ENCODE data around the gene MMP26.
"Not testable (repeated sequence)": the region's sequence is repeated elsewhere in the genome, so short reads cannot be mapped to it uniquely, and the experiment has no call there.

Gene MMP26

DNA sequence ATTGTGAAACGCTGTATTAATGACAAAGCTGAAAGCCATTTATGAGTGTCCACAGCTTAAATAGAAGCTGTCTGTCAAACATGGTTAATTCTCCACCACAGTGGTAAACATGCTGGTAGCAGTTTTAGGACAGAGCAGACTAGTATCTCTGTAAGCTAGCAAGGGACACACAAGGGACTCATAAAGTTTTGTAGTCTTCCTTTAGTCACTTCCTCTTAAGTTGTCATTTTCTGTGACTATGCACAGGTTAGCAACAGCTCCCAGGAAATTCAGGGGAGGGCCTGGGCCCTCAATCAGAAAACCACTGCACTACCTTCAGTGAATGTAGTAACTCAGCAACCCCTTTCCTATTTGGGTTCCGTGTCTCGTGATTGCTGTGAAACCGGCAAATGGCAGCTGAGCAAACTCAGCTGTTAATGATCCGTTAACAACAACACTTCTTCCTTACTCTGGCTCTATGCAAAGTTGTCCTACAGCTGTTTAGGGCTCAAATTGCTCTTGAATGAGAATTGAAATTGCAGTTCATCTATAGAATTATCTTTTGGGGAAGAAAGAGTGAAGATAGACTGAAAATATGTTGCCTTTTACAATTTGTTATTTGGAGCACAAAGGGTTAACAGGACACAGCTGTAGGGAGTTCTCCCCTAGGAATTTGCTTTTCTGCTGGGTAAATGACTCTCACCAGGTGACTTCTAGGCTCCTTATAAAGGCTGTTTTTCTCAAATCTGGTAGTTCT lies at the start of gene MMP26:
Gene MMP26 (plus strand): TSS at position 731 of the 736 bp plus-strand sequence.
- no peak for DNase-seq

DNA sequence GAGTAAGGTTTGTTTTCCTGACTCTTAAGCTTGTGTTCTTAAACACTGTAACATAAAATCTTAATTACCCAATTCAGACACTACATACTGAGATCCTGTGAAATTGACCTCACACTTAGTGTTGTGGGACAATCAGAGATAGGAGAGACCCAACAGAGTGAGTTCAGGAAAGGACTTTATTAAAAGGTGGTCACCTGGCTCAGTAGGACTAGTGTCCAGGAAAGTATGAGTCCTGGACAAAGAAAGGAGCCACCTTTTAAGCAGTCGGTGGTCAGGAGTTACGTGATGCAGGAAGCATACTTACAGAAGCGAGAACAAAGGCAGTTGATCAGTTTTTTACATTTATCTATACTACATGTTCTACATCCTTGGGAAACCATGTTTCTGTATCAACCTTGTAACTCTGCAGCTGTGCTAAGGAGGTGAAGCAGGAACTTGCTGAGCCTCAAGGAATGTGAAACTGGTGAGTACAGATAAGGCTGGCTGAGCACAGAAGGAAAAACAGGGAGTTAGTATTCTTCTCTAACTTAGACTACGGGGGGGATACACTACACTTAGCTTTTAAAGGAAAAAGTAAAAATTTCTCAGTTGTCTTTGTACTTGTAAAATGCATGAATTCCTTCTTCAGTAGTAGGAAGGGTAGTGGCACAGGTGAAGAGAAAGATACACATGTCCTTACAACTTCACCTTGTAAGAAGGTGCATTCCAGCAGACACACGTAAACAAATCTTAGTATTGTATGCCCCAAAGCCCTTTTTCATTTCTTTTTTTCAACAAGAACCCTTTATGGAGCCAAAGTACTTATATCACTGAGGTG lies 45.7 kb upstream of the MMP26 start:
- no peak for DNase-seq

DNA sequence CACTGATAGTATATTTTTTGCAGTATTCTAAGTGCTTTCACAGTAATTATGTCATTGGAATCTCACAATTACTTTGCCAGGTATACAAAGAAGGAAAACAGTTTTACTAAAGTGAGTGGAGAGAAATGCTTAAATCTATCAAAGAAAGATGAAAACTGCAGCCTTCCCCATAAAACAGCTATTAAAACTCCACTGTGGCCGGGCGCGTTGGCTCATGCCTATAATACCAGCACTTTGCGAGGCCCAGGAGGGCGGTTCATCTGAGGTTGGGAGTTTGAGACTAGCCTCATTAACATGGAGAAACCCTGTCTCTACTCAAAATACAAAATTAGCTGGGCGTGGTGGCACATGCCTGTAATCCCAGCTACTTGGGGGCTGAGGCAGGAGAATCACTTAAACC lies 41.7 kb upstream of the MMP26 start:
- no peak for DNase-seq

DNA sequence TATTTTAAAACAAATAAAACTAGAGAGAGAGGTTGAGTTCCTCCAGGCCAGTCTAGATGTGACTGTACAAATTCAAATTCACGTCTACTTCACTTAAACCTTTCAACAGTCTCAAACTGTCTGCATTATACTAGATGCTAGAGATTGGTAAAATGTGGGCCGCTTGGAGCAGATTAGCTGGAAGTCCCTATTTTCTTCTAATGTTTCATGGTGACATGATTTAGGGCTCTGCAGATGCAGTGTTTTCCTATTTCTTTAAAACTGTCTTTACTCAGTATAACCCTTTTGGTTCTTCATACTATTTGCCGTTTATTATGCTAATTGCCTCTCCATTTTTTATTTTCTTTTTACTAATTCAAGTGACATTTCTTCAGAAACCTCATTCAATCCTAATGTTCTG lies 40.4 kb upstream of the MMP26 start:
- no peak for DNase-seq

DNA sequence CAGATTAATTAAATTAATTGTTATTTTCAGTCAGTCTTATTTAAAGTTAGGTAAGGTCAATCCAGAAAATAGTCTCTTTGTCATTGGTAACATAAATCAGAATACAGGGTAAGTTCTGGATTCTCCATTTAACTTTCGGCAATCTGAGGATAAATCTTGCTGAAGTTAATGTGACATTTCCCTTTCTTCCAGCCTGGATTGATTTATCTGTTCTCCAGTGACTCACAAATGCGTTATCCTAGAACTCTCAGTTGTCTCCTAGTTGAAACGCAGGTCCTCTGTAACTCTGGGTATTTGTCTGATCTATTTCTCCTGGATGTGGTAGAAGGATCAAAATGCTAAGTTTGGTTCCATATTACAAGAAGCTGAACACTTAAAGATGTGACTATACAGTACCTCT lies 39.8 kb upstream of the MMP26 start:
- DNase-seq, result no peak

DNA sequence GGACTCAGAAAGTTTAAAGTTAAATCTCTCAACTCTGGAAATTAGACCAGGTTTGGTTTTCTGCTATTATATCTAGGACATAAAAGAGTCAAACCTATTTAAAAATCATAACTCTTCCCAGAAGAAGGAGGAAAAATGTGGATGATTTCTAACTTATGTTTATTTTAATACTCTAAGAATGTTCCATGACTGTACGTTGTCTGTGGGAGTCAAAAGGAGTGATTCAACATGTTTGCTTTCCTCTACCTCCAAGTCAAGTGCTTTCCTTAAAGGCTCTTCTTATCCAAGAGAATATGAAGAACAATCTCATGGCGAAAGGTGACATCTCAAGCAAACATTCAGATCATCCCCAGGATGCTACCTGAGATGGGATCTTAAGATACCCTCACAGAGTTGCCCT lies 39.2 kb upstream of the MMP26 start:
- DNase-seq, result no peak

DNA sequence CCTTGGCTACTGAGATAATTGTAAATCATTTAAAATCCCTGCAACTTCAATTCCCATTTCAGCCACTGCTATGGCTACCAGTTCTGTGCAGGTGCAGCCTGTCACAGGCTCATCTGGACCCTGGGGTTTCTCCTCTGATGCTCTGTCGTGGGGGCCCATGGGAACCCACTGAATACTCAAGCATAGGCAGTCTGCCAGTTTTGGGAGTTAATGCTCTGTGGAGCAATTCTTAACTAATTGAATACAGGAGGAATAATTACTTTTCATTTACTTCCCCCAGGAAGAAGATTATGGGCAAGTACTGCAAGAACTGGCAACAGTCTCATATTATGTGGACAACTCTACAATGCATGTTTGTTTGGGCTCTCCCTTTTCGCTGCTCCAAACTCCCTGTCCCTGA lies 32.8 kb upstream of the MMP26 start:
- no peak for DNase-seq

DNA sequence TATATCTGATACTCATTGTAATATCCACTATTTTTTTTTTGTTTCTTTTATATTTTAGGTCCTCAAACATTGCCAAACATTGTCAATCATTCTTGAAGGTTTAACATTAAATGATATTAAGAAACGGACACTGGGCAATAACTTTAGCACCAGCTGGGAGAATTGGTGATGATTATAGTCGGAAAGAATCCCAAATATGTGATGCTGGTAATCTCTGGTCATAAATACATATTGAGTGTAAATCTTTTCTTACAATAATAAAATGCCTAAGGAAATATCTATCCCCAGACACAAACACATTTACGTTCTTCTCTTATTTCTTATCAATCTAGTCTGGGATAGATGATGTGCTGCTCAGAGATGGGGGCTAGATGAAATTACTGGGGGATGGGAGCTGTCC lies 32.1 kb upstream of the MMP26 start:
- no peak for DNase-seq

DNA sequence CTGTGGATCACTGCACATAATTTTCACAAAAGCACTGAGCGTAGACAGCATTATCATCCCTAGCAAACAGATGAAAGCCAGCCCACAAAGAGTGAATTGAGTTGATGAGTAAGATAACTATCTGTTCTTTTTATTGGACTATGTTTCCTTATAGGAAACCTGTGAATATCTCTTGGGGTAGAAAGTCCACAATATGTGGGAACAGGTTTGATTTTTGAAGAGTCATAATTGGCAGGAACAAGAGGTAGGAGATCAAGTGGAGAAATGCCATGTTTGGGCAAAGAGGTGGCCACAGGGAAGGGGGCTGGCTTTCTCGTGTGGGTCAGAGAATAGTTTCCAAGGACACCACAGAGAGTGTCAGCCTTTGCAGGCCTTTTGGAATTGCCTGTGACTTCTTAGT lies 30.8 kb upstream of the MMP26 start:
- no peak for DNase-seq

DNA sequence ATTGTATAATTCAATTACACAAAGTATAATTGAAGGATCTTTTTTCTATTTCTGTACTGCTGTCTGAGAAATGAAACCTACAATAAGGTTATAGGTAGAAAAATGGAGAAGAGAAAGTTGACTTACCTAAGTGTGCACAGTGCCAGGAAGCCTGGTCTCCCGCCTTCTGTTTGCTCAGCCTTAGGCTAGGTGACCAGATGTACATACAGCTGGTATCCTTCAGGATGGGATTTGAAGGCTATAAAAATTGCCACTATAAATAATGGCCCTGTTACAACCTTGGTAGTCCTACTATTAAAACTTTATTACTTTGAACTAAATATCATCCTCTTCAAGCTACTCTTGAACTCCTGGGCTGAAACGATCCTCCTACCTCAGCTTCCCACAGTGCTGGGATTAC lies 26.6 kb upstream of the MMP26 start:
- DNase-seq, result no peak

DNA sequence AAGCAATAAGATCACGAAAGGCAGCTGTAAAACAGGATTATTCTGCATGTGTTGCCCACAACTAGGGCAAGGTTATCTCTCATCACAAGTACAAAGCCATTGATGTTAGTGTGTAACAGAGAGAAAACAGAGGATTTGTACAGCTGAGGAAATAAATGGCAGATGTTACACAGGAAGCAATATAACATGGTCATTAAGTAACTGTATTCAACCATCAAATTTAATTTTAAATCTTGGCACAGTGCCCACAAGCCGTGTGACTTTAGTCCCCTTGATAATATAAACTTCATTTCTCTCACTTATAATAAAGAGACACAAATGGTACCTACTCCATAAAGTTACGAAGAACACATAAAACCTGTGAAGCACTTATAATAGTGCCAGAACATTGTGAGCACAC lies 24.2 kb upstream of the MMP26 start:
- no peak for DNase-seq

DNA sequence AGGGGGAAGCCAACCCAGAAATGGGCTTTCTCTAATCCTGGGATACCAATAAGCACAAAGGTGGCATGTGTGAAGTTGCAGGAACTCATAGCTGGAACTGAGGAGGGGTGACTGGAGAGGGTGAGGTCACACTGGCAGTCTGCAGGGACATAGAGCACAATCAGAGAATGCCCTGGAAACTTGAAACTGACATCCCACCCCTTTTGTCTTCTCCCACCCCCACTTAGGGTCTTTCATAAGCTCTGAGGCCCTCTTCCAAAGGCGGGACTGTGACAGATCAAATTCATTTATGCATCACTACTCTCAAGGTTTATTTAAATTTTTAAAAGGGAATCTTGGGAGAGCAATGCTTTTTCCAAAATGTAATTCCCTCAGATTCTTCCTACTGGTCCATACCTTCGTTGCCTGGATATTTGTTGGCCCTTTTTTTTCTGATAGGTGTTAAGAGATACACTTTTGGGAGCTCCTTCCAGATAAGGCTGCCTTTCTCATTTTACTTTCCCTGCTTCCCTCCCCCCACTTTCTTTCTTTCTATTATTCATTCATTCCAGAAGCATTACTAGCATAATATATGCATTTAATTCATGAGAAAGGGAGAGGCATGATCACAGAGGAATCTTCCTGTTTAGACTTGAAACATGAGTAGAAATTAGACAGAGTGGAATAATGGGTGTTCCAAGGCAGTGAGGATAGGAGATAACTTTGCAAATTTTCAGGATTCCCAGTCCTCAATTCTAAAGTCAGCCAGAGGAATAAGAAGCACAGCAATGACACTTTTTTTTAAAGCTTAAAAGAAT lies 21.8 kb upstream of the MMP26 start:
- DNase-seq, result no peak

DNA sequence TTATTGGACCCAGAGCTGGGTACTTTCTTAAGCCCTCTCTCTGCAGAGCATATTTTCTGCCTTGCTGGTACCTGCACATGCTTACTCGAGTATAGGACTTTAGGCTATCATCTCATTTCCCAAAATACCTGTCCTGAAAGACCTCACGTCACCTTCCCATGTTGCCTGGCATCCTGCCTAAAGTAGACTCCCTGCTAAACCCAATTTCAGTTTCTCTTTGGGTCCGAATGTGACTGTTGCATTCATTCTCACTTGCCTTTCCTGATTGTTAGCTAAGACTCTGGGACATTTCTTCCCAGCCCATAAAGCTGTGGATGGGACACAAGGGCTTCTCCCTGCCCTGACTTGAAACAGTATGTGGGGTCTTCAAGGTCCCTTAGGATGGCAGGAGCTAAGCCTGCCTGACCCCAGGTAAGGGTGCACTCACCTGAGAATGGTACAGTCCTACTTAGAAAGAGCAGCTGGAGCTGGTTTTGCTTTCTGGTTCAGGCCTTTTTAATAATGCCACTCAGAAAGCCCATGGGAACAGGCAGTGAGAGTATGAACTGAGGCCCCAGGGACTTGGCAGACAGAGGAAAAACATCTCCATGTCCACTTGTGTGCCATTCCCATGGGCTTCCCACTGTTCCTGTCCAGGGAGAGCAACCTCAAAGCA lies 19.8 kb upstream of the MMP26 start:
- no peak for DNase-seq

DNA sequence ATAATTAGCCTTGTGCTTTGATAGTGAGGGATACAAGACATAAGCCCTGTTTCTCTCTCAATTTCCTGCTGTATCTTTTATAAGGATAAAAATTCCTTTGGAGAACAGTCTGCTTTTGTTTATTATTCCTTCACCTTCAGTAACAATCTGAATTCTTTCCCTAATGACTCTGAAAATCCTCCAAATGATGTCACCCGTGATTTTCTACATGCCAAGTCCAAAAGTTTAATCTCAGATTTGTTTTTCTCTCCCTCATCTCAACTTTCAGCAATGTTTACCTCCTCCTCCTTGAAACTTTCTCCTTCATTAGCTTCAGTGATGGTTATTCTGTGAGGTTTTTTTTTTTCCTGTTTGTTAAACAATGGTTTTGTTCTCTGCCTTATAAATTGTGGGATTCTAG lies 9.1 kb upstream of the MMP26 start:
- DNase-seq, result no peak

DNA sequence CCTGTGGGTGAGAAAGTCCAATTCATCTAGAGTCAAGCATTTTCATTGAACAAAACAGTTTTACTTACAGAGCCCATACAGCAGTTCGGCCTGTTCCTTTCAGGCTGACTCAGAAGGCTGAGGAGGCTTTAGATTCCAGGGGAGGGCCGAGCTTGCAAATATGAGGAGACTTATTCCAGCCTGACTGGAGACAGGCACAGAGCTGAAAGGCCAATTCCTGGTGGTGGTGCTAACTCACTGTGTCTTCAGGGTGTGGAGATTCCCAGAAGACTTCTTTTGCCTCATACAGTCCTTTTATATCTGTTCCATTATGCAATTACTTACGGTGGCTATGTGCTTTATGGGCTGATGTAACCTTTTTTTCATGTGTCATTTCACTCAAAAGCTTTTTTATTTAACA lies 7.0 kb upstream of the MMP26 start, which contains the start of gene OR51E2:
Gene OR51E2 (minus strand): TSS at position 269 of the 400 bp plus-strand sequence. CDS start 15,142 bp downstream, outside the sequence.
- no peak for DNase-seq

DNA sequence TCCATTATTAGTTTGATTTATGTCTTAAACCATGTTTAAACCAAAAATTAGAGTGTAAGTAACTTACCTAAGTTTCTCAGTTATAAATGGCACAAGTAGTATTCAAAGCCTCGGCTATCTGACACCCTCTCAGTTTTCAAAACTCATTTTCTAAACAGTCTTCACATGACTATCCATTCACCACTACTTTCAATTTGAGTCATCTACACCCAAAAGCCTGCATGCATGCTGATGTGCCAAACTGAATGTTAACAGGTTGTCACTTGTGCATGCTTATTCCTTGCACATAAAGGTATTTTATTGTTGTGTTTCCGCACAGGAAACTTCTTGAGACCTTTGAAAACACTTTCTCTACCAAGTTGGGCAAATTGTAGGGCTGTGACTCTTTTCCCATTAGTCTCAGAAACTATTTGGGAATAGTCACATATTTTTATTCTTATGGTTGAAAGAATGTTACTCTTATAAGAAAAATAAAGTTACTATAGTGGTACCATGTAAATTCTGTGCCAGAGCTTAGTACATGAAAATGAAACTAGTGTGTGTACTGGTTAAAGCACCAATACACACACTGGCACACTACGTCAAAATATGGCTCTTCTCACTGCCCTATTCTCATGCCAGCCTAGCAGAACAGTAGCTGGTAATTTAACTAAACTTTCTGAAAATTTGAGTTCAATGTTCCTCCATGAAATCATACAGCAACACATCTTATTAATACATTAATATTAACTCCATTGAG lies 4.7 kb upstream of the MMP26 start:
- no peak for DNase-seq

DNA sequence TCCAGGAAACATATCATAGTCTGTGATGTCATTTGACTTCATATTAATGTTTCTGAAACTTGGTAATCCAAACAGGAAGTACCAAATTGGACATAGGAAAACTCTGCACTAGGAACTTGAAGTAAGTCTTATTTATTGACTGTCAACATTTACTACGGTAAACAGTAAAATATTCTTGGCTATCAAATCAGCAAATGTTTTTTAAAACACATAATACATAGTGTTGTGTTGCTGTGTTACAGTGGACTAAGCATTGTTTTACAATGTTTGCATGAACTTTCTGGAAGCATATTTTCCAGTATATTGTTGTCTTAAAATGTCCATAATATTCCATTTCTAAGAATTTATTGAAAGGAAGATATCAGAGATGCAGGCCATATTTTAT lies 4.2 kb upstream of the MMP26 start:
- DNase-seq, result no peak

DNA sequence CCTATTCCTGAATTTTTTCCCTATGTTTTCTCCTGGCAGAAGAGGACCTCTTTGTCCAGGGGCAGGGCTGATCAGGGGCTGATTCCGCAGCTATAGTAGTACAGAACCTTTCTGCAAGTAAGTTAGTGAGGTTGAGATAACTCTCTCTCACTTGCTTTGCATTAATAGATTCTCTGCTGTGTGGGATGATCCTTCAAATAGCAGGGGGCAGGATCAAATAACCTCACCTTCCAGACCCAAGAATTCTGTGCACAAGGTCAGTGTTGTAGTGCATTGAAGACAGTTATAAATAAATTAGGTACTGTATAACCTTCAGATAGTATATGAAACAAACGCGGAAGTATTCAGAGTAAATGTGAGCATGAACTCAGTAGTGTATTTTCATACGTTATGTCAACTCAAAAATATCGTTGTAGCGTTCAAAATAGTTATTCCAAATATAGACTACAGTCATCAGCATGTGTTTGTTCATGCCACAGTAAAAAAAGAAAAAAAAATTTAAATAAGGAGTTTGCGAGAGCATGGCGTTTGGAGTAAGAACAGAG lies 278 bp downstream of the MMP26 start:
- no peak for DNase-seq

DNA sequence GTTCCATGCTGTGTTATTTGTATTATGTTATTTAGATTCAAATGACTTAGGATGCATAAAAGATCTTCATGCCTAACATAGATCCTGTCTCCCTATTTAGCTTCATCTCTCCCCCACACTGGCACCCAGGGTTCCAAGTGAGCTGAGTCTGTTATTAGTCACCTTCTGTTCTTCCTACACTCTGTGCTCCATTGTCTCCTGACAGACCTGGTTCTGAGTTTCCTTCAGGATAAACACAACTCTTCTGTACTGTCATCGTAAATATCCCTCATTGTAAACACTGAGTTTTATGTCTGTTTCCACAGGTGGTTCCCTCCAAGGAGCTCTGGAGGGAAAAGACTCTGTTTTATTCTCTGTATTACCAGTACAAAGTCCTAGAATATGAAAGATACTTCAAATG lies 8.7 kb downstream of the MMP26 start:
- no peak for DNase-seq

DNA sequence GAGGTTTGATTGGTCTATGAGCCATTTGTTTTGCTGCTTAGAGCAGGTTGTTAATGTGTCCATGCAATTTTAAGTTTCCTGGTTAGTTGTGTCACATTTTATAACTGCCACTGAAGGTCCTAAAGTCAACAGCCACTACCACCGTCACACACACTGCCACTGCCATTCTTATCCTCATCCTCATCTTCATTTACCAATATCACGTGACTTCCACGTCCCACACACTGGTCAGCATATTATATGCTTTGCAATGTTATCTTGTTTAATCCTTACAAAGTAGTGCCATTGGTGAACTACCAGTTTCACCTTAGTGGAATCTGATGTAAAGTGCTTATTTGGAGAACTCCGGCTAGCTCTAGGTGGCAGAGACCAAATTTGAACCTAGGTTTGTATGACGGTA lies 9.7 kb downstream of the MMP26 start:
- no peak for DNase-seq

DNA sequence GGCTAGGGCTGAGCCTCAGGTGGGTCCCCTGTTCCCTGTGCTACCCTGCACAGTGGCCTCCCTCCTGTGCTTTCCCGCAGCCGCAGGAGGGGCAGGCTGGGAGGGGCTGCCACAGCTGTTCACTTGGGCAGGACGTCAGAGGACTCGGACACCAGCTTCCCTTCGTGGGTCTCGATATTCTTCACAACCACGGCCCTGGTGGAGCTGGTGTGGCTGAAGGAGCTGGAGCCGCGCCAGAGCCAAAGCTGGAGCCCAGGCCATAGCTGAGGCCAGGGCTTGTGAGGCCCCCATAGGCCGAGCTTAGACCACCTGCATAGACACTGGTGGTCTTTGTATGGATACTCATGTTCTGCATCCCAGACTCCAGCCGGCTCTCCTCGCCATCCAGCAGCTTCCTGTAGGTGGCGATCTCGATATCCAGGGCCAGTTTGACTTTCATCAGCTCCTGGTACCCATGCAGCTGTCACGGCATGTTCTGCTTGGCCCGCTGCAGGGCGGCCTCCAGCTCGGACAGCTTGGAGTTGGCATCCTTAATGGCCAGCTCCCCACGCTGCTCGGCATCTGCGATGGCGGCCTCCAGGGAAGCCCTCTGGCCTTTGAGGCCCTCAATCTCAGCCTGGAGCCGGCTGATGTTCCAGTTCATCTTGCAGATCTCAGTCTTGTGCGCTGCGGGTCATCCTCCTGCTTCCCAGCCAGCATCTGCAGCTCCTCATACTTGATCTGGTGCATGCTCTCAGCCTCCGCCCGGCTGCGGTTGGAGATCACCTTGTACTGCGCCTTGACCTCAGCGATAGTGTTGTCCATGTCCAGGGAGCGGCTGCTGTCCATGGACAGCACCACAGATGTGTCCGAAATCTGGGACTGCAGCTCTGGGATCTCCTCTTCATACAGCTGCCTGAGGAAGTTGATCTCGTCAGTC lies 18.3 kb downstream of the MMP26 start:
- DNase-seq, result not testable (repeated sequence)

Data from NCI-H2227 treated with DMSO at 0.1 percent for 48 hours (cell line).